CD4-positive, alpha-beta T cell treated with Interleukin-15 for 4 hours (primary cell): ENCODE measurements around the gene CAMTA1.
"Not testable (repeated sequence)": the region's sequence is repeated elsewhere in the genome, so short reads cannot be mapped to it uniquely, and the experiment has no call there.

Experiments
- DNase-seq: peaks from one replicate; pipeline ENCODE4 v3.0.0-alpha.2; 2020; ENCODE audit warnings: low spot score

CAMTA1 gene

DNA sequence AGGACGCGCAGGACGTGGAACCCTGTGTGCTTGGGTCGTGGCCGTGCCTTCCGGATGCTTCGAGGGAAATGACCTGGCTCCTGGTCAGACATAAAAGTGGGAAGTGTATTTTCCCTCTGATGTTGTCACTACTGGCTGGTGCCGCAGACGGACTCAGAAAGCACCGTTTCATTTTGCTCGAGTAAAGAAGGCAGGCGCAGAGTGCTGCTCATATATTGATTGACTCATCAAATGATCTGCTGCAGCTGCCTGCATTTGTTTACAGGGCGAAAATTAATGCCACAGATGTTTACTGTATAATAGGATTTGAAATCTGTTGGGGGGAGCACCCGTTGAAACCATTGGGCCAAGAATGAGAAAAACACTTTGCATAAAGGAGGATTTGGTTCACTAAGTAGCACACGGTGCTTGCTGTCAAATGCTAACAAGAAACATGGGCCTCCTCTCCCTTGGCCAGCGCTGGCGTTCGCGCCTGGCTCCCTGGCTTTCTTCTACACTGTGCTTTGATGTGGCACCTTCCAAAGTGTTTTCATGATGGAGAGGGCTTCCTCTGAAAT is 365.5 kb downstream of the CAMTA1 start:
- DNase-seq = no peak

DNA sequence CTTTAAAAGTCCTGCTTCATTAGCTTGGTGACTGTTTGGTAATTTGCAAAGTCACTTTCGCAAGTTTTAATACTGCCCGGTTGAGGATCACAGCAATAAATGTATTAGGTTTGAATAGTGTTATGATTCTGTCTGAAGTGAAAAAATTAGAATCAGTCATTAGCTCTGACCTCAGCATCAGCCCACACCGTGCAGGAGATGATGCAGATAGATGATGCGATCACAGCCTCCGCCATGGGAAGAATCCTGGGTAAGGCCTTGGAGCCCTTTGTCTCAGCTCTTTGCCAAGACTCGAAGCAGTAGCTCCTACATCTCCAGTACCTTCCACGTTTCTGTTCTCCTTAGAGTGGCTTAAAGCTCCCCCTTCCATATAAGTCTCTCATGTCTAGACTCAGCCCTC is 366.7 kb downstream of the CAMTA1 start:
- DNase-seq = no peak

DNA sequence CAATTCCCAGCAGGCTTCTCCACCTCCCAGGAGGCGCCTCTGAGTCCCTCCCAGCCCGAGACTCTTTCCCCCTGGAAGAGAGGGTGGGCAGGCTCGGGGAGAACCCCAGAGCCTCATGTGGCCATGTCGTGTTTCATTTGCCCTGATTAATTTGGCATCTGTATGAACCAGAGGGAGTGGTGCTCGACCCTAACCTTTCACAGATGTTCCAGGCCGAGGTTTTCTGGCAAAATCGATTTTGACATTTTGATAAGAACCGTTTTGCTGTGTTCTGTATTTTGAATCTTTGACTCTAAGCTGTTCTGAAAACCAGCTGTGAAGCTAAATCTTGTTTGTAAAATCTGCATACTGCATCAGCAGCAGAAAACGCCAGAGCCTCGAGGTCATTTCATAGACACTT is 367.4 kb downstream of the CAMTA1 start:
- DNase-seq = no peak

DNA sequence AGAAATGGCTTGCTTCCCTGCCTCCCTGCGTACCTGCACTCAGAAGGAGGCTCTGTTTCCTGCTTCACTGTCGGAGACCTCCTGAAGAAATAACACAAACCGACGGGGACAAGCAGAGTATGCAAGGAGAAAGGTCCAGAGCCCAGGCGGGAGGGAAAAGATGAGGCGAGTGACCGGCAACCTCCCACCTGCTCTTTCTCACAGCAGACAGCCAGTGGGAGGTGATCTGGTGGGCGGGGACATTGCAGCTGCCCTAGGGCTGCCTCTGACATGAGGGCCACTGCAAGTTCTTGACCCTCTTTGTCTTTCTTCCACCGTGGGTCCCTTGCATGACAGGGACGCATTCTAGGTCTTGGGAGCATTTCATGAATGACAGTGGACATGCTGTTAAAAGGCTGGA is 368.2 kb downstream of the CAMTA1 start:
- no peak for DNase-seq

DNA sequence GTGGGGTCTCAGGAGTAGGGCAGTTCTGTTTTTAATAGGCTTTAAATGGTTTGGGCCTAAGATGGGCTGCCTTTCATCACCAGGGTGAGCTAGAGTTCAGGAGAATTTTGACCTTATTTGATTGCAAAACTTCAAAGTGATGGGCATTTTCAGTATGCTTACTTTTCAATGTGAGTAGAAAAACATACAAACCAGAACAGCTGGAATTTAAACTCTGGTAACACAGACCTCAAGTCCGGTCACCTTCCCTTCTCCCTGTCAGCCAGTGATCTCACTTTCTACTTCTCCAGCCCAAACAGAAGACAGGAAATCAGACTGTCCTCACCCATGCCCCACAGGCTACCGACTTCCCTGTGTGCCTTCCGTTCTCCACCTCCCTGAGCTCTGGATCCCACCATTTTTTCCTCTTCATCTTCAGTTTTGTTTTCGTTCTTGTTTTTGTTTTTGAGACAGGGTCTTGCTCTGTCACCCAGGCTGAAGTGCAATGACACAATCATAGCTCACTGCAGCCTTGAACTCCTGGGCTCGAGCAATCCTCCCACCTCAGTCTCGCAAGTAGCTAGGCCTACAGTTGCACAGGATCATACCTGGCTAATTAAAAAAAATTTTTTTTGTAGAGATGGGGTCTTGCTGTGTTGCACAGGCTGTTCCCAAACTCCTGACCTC is 374.0 kb downstream of the CAMTA1 start:
- DNase-seq = no peak

DNA sequence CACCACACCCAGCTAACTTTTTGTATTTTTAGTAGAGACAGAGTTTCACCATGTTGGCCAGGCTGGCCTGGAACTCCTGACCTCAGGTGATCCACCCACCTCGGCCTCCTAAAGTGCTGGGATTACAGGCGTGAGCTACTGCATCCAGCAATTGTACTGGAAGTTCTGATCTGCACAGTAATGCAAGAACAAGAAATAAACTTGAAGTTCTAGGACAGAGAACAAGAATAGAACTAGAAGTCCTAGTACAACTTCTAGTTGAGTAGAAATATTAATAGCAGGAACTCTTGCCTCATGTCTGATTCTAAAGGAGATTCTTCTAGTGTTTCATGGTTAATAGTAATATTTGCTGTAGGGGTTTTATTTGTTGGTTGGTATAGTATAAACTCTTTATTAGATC is 383.3 kb downstream of the CAMTA1 start:
- not testable (repeated sequence) for DNase-seq

DNA sequence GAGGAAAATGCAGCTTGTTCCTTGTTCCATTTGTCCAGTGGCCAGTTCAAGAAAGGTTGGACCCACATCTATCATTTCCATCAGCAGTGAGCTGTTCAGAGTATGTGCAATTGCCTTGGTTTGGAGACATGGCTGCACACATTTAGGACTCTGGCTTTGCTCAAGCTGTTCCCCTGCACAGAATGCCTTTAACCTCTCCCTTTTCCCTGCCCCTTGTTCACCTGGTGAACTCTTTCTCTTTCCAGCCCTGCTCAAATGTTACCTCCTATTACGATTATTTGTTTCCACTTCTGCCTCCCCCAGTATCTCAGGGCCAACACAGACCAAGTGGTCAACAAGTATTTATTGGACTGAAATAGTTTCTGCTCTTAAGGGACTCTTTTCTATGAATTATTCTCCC is 385.9 kb downstream of the CAMTA1 start:
- no peak for DNase-seq

DNA sequence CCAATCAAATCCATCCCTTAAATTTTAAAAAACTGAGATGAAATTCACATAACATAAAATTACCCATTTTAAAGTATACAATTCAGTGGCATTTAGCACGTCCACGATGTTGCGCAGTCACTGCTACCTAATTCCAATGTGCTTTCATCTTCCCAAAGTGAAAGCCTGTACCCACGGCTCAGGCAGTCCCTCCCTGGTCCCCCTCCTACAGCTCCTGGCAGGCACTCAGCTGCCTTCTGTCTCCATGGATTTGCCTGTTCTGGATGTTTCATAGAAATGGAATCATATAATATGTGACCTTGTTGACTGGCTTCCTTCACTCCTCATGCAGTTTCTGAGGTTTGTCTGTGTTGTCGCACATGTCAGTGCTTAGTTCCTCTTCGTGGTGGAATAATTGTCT is 386.3 kb downstream of the CAMTA1 start:
- DNase-seq = no peak

DNA sequence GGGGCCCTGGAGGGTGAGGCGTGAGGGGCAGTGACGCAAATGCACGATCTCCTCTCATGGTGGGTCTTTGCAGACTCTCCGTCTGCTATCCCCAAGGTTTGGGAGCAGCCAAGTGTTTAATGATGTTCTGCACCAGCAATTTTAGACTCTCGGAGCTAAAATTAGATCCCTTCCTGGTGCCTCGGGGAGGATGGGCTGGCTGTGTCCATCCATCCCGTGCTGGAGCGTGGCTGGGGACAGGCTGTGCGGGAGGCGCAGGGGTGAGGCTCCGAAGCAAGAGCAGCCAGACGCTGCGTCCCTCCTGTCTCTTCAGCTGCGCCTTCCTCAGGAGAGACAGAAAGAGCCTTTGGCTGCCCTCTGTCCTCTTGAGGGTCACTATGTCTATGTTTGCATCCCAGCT is 387.6 kb downstream of the CAMTA1 start:
- DNase-seq = no peak

DNA sequence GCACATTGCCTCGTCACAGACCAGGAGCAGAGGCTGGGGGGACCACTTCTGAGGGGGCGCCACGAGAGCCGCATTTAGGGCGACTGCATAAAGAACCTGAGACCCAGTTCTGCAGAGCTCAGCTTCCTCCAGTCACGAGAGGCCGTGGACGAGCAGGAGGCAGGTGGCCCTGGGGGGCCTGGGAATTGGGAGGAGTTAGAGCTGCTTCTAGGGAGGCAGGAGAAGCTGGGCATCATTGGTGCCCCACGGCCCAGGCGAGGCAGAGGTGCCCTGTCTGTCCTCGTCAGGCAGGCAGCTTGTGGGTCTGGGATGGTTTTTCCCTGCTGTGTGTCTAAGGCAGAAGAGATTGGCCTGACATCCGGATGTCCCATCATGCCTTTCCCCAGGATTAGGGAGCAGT is 389.3 kb downstream of the CAMTA1 start:
- DNase-seq = no peak

DNA sequence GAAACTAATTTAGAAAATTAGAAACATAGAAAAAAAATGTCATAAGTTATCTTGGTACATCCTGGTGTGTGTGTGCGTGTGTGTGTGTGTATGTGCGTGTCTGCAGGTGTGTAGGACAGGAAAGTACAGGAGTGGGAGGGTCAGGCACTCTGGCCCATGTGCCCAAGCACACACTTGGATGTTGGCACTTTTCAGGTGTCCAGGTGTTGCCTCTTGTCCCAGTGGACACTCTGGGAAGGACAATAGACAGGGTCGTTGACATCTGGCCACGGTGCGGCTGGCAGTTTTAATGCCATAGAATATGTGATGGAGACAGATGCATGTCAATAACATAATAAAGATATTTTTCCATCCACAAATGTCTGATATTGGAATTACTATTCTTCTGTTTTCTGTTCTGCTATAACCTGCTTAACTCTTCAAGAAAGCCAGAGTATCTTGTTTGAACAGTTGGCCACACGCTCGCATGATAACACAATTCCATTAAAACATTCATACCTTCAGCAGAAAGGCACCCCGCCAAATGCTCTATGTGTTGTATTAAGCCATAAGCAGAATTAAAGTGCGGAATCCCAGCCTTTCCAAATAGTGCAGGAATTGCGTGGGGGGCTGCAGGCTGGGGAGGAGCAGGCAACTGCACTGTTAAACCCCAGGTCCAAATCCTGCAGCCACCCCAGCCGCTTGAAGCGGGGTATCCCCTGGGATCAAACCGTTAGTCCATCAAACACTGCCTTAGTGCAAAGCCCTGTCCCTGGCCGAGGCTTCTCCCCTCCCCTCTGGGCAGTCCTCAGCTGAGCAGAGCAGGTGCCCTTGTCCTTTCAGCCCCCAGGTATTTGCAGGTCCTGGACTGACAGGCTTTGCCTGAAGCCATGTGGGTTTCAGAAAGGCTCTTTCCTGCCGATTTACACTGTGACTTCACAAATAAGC is 390.0 kb downstream of the CAMTA1 start:
- no peak for DNase-seq

DNA sequence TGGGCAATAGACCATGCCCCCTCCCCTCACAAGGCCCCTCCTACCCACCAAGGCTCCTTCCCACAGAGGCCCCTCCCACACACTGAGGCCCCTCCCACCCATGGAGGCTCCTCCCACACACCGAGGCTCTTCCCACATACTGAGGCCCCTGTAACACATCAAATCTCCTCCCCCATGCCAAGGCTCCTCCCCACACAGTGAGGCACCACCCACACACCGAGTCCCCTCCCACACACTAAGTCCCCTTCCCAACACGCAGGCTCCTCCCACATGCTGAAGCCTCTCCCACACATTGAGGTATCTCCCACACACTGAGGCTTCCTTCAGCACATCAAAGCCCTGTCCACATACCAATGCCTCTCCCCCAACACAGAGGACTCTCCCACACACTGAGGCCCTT is 391.8 kb downstream of the CAMTA1 start:
- DNase-seq = no peak

DNA sequence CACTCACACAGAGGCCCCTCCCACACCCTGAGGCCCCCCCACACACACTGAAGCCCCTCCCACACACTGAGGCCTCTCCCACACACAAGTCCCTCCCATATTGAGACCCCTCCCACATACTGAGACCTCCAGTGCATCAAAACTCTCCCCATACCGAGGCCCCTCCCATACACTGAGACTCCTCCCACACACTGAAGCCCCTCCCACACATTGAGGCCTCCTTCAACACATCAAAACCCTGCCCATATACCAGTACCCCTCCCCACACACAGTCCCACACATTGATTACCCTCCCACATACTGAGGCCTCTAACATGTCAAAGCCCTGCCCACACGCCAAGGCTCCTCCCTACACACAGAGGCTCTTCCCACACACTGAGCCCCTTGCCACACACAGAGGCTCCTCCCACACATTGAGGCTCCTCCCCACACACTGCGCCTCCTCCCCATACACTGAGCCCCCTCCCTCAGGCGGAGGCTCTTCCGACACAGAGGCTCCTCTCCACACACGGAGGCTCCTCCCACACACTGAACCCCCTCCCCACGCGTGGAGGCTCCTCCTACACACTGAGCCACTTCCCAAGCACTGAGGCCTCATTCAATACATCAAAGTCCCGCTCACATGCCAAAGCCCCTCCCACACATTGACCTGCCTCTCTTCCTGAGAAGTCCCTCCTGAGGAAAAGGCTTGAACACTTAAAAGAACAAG is 392.3 kb downstream of the CAMTA1 start:
- DNase-seq = no peak

DNA sequence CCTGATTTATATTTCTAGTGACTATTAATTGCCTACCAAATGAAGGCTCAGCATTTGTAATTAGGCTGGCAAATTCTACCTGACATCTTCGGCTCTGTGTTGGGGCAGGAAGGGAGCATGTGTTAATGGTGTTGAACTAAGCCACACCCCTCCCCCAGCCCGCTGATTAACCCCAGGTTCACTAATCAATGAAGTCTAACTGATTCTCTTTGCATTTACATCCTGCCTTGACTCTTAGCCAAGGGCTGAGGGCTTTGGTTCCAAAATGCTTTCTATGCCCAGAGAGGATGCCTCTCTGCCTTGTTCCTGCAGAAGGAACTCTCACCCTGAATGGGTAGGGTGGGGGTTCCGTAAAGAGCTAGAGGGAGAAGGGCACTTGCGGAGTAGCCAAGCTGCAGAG is 393.1 kb downstream of the CAMTA1 start:
- no peak for DNase-seq

DNA sequence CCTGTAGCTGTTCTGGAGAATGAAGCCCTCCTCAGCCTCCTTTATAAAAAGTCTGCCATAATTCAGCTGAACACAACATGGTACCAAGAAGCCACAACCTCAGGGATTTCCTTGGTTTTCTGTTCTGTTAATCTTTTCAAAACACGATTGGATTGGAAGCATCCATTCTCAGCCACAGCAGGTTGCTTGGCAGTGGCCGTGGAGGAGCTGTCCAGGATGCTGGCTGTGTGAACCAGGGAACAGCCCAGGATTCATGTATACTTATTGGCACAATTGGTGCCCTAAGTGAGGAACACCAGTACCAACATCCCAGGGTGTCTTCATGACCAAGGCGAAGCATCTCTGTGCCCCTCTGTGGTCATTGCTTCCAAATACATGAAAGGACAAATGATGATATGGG is 393.5 kb downstream of the CAMTA1 start:
- no peak for DNase-seq

DNA sequence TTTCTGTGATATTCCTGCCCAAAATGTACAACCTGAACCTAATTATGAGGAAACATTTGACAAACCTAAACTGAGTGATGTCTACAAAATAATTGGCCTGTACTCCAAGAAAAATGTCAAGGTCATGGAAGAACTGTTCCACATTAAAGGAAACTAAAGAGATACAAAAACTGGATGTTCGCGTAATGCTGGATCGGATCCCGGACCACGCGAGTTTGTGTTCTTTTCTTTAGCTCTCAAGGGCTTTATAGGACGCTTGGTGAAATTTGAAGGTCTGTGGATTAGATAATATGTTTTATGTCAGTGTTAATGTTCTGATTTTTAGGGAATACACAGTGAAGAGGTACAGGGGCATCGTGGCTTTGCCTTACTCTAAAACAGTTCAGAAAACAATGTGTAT is 400.5 kb downstream of the CAMTA1 start:
- no peak for DNase-seq

DNA sequence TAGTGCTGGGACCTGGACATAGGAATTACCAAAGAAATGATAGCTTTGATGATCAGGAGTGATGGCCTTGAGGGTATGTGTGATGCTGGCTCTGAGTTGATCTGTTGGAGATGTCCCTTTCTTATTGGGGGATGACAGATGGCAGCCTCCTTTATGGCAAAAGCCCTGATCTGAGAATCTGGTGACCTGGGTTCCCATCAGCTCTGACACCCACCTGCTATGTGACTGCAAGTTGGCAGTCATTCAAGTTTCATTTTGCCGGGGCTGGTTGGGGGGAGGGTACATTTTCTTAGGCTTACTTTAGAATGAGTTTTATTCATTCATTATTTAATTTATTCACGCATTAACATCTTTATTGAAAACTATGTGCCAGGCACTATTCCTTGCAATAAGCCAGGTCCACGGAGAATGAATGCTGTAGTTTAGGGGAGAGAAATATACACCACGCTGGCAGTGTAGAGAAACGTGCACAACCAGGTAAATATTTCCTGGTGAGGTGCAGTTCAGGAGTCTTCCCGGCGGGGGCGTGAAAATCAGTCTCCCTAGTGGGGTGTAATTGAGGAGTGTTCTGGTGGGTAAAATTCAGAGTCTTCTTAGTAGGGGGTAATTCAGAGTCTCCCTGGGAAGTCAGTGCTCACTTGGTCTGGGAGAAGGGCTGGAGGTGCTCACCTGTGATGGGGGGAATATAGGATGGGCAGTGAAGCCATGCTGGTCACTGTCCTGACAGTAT is 401.3 kb downstream of the CAMTA1 start:
- DNase-seq = no peak

DNA sequence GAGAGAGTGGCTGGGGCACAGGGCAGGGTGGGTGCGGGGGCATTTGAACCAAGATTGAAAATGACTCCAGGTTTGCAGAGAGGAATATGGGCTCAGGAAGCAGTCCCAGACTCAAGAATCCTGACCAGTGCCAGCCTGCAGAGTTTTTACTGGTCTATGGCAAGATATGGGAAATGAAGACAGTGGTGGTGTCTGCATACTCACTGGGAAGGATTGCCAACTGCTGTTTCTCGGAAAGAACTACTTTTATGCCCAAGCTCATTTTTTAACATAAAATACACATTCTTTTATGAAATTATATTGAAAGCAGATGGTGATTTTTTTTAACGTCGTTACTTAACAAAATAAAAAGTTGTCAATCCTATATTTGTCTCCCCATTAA is 401.8 kb downstream of the CAMTA1 start:
- DNase-seq = no peak

DNA sequence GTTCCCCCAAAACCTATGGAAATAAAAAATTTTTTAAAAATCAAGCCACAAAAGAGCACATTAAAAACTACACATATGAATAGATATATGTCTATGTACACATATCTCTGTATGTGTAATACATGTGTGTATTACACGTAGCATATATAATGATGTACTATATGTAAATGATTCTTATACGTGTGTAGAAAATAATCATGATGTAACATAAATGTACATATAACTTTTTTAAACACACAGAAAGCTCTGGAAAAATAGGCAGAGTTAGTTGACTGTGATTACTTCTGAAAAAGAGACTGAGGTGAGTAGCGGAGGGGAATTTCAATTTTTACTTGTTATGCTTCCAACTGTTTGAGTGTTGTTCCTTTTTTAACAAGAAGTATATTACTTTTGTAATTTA is 405.0 kb downstream of the CAMTA1 start:
- no peak for DNase-seq

DNA sequence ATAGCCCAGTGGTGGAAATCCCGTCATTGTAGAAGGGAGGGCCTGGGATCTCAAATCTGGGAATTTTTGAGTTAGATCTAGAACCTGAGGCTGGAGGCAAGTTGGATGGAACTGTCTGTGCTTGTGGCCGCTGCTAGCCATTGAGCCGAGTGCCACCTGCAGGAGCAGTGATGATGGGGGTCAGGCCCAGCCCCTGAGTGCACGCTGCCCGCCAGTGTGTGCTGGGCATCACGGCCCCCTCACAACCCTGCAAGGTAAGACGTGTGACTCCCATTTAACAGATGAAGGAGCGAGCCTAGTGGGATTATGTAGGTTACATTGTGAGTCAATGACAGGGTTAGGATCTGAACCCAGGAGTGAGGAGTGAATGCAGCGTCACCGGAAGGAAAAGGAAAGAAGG is 407.2 kb downstream of the CAMTA1 start:
- DNase-seq = no peak

DNA sequence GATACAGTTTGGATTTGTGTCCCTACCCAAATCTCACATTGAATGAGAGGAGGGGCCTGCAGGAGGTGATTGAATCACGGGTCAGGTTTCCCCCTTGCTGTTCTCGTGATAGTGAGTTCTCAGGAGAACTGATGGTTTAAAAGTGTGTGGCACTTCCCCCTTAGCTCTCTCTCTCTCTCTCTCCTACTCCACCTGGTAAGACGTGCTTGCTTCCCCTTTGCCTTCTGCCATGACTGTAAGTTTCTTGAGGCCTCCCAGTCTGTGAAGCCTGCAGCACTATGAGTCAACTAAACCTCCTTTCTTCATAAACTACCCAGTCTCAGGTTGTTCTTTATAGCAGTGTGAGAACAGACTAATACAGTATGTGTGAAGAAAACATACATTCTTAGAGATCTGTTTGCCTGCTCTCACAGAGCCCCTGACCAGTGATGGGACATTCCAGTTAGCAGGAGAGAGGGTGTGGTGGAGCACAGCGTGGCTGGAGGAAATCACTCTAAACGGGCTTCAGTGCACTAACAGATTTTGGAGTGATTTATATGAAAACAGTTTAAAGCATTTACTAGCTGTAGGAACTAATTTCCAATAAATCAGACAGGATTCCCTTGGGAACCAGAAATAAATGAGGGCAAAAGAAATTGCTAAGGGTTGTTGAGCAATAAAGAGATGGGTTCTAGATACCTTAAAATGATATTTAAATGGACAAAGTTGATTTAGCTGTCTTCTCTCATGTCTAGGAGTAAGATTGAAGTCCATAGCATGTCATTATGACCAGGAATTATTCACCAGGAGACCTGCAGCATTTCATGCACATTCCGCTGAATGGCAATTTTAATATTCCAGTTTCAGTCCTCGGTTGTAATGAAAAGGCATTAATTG is 411.0 kb downstream of the CAMTA1 start:
- no peak for DNase-seq
